Liver (tissue), 3 donors: ENCODE data around the gene KCNQ1.

ENCODE experiments used
- ATF3 ChIP-seq: IDR thresholded peaks from 2 replicates; pipeline ENCODE4 v1.6.1; 2016; ENCODE audit warnings: antibody characterized with exemption
- CTCF ChIP-seq: fragments of 150-350 bp; IDR thresholded peaks from 2 replicates; pipeline ENCODE4 v1.5.1; 2017; ENCODE audit warnings: improper control_type of control experiment, low read depth, low read length; ENCODE audit not compliant: missing input control
- EGR1 ChIP-seq, 2 donors: IDR thresholded peaks; 2 replicates each; pipeline ENCODE4 v1.6.1; 2016 to 2018; ENCODE audit warnings: antibody characterized with exemption in 2 of 2, low read depth in 2 of 2
- GABPA ChIP-seq, 2 donors: IDR thresholded peaks in 1 of 2; conservative IDR thresholded peaks in 1 of 2; 2 replicates each; pipeline ENCODE4 v1.6.1; 2016; ENCODE audit warnings: antibody characterized with exemption in 2 of 2, mild to moderate bottlenecking in 1 of 2, moderate library complexity in 1 of 2
- NR2F2 ChIP-seq: IDR thresholded peaks from 2 replicates; pipeline ENCODE4 v1.6.1; 2016; ENCODE audit warnings: antibody characterized with exemption
- RAD21 ChIP-seq, 2 donors: IDR thresholded peaks; 2 replicates each; pipeline ENCODE4 v1.6.1; 2016; ENCODE audit warnings: antibody characterized with exemption in 2 of 2, mild to moderate bottlenecking in 2 of 2
- REST ChIP-seq: IDR thresholded peaks from 2 replicates; pipeline ENCODE4 v1.6.1; 2016; ENCODE audit warnings: antibody characterized with exemption, mild to moderate bottlenecking
- SP1 ChIP-seq: IDR thresholded peaks from 2 replicates; pipeline ENCODE4 v1.6.1; 2018; ENCODE audit warnings: antibody characterized with exemption, mild to moderate bottlenecking
- TAF1 ChIP-seq: conservative IDR thresholded peaks from 2 replicates; pipeline ENCODE4 v1.6.1; 2016; ENCODE audit warnings: antibody characterized with exemption, mild to moderate bottlenecking
- YY1 ChIP-seq: IDR thresholded peaks from 2 replicates; pipeline ENCODE4 v1.6.1; 2016; ENCODE audit warnings: antibody characterized with exemption, mild to moderate bottlenecking
- ZBTB33 ChIP-seq: IDR thresholded peaks from 2 replicates; pipeline ENCODE4 v1.6.1; 2016; ENCODE audit warnings: antibody characterized with exemption
- donor health status: healthy.
- donor health status: healthy.

- TF ChIP-seq CTCF (no peak), YY1 (no peak), TAF1 (no peak), REST (no peak), GABPA (IDR thresholded peaks at IDR 0.05 in 1 of 2, conservative IDR thresholded peaks at IDR 0.05 in 1 of 2) (no peak), EGR1 (IDR thresholded peaks at IDR 0.05; ENCODE audit: low read depth in 2 of 2) (no peak), ZBTB33 (no peak), RAD21 (IDR thresholded peaks at IDR 0.05) (no peak), SP1 (no peak), NR2F2 (no peak), ATF3 (no peak)
These were observed 42.7 kb upstream of the KCNQ1 start for GRCh38 chr11:2402106-2402505.
